Activated CD4-positive, alpha-beta T cell treated with anti-CD3 and anti-CD28 coated beads for 36 hours (primary cell): ENCODE data around the gene TXLNA. TPM values are rescaled to one million over a fixed set of nuclear protein-coding genes. Genes with fewer than 3 reads are reported as not detected.
"Not testable (repeated sequence)": the region's sequence is repeated elsewhere in the genome, so short reads cannot be mapped to it uniquely, and the experiment has no call there.

ENCODE experiments used
- ATAC-seq: fragments of 200-7000 bp; cut with Tn5 transposase; one replicate; pipeline ENCODE4 v1.10.0; 2021; ENCODE audit warnings: mild to moderate bottlenecking, moderate library complexity
- CTCF ChIA-PET: fragments of 350-600 bp; sonication (Branson Sonifier 250); formaldehyde crosslinking; loops from one replicate; lab custom pipeline; 2021; ENCODE audit warnings: antibody characterized with exemption; lab: Charles Lee
- POLR2A ChIA-PET: fragments of 350-600 bp; sonication (Branson Sonifier 250); formaldehyde crosslinking; loops from one replicate; lab custom pipeline; 2021; ENCODE audit warnings: antibody characterized with exemption, inconsistent platforms; lab: Charles Lee
- DNase-seq: peaks from one replicate; pipeline ENCODE4 v3.0.0-alpha.2; 2020
- H3K27ac Mint-ChIP-seq: one replicate; pipeline ENCODE4 v1.8.0; 2021; ENCODE audit warnings: mixed read lengths
- H3K27me3 Mint-ChIP-seq: one replicate; pipeline ENCODE4 v1.8.0; 2021; ENCODE audit warnings: mixed read lengths
- H3K36me3 Mint-ChIP-seq: one replicate; pipeline ENCODE4 v1.8.0; 2021; ENCODE audit warnings: low read depth, mixed read lengths
- H3K4me1 Mint-ChIP-seq: one replicate; pipeline ENCODE4 v1.8.0; 2021; ENCODE audit warnings: mixed read lengths
- H3K4me3 Mint-ChIP-seq: one replicate; pipeline ENCODE4 v1.8.0; 2021; ENCODE audit warnings: mild to moderate bottlenecking, moderate library complexity, mixed read lengths
- H3K9me3 Mint-ChIP-seq: one replicate; pipeline ENCODE4 v1.8.0; 2021; ENCODE audit warnings: low read depth, mixed read lengths
- intact Hi-C, 2 experiments: fragments of 100-400 bp; cut with DNase I in 1 of 2; cut with micrococcal nuclease in 1 of 2; formaldehyde crosslinking; loops; one replicate each; pipeline versions ENCODE4 v1.14.2 to v1.15.1; 2022 to 2024; cut with DNase I, micrococcal nuclease
- total RNA-seq, 2 experiments: library from RNA; stranded (reverse); gene quantifications; one replicate each; pipeline ENCODE4 v1.2.3, GENCODE V29; 2021

The TXLNA gene
- total RNA-seq, 2 experiments from 2014 or later, result 79.5 to 79.7 TPM

DNA sequence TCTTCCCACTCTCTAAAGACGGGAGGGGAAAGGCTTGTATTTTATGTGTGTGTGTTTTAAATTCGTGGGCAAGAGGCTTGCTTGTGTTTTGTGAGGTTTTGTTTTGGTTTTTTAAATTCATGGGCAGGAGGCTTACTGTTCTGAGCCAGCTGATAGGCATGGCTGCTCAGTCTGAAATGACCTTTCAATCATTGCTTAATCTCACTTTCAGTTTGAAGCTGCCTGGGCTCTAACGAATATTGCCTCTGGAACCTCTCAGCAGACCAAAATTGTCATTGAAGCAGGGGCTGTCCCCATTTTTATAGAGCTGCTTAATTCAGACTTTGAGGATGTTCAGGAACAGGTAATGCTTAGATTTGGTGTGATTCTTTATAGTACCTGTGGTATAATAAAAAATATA is 20.3 kb upstream of the TXLNA start:
- Mint-ChIP-seq H3K4me1 (peaks cover 7% of the 10 kb centered on the region), H3K9me3 (no peaks in the 10 kb centered on the region), H3K4me3 (no peak overlapping the region), H3K27ac (no peak overlapping the region), H3K27me3 (no peaks in the 10 kb centered on the region), H3K36me3 (peaks cover 57% of the 10 kb centered on the region)
- ChIA-PET POLR2A (interaction anchor here (0.6 kb wide), 1 partner anchor 89 kb away, joined by 4 read pairs; no protein-coding TSS in a partner anchor), CTCF (no interaction called here)
- ATAC-seq, result peak; percentile 81
- DNase-seq, result no peak
- intact Hi-C loops, result no loop called here

DNA sequence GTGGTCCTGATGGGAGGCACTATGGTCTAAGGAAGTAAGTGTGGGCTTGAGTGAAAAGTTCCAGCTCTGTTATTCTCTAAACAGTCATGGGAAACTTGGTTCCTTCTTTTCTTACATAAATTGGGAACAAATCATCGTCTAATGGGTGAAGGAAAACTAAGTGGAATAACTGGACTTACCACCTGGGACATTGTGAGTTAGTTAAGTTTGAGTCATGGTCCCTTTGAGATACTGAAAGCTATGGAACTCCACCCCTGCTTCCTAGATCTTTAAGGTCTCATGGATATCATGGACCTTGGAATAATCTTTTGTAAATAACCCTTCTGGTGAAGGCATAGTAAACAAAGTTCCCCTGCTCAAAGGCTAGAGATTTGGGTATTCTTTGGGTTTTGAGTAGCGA is 16.1 kb upstream of the TXLNA start:
- no peak overlapping the region for H3K27ac Mint-ChIP-seq
- ATAC-seq (no peak), DNase-seq (no peak)
- POLR2A ChIA-PET, result no interaction called here
- intact Hi-C loops, result no loop called here
- CTCF ChIA-PET, result interaction anchor here (0.6 to 1.2 kb wide), 5 partner anchors 9 to 980 kb away, joined by 3 to 7 read pairs (median 4); no protein-coding TSS in a partner anchor
- H3K4me1 Mint-ChIP-seq, result peaks cover 7% of the 10 kb centered on the region
- no peaks in the 10 kb centered on the region for H3K27me3 Mint-ChIP-seq
- H3K36me3 Mint-ChIP-seq, result peaks cover 50% of the 10 kb centered on the region
- H3K9me3 Mint-ChIP-seq, result no peaks in the 10 kb centered on the region
- no peak overlapping the region for H3K4me3 Mint-ChIP-seq

DNA sequence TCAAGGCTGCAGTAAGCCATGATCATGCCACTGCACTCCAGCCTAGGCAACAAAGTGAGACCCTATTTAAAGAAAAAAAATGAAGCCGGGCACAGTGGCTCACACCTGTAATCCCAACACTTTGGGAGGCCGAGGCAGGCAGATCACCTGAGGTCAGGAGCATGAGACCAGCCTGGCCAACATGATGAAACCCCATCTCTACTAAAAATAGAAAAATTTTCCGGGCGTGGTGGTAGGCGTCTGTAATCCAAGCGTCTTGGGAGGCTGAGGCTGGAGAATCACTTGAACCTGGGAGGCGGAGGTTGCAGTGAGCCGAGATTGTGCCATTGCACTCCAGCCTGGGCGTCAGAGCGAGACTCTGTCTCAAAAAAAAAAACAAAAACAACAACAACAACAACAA is 13.8 kb upstream of the TXLNA start:
- ATAC-seq, H3K4me1 Mint-ChIP-seq, H3K4me3 Mint-ChIP-seq, intact Hi-C loops, H3K27me3 Mint-ChIP-seq, H3K9me3 Mint-ChIP-seq, H3K27ac Mint-ChIP-seq, DNase-seq: not testable (repeated sequence)
- ChIA-PET CTCF (interaction anchor here (0.7 kb wide), 1 partner anchor 9 kb away, joined by 5 read pairs; no protein-coding TSS in a partner anchor), POLR2A (interaction anchor here (0.6 kb wide), 1 partner anchor 108 kb away, joined by 4 read pairs; no protein-coding TSS in a partner anchor)
- H3K36me3 Mint-ChIP-seq, result peaks cover 45% of the 10 kb centered on the region

DNA sequence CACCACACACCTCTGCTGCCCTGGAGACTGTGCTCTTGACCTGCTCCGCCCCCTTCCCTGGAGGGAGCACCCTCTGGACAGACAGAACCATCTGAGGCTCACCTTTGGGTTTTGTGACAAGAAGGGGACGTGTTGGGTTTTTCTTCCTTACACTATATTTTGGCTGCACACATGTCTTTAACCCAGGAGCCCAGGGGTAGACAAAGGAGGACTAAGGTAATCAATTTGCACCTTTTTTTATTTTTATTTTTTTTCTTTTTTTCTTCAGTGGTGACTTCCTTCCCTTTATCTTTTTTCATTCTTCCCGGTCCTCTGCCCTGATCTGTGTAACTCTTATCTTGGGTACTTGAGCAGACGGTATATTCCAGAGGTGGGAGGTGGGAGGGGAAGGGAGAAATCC is 8.5 kb upstream of the TXLNA start:
- intact Hi-C loops, result no loop called here
- no peak overlapping the region for H3K4me3 Mint-ChIP-seq
- H3K36me3 Mint-ChIP-seq, result peaks cover 44% of the 10 kb centered on the region
- no peak overlapping the region for H3K27ac Mint-ChIP-seq
- H3K9me3 Mint-ChIP-seq, result no peaks in the 10 kb centered on the region
- ChIA-PET CTCF (interaction anchor here (0.7 kb wide), 1 partner anchor 30 kb away, joined by 3 read pairs; no protein-coding TSS in a partner anchor), POLR2A (no interaction called here)
- ATAC-seq (no peak), DNase-seq (no peak)
- no peaks in the 10 kb centered on the region for H3K27me3 Mint-ChIP-seq
- H3K4me1 Mint-ChIP-seq, result peaks cover 9% of the 10 kb centered on the region

DNA sequence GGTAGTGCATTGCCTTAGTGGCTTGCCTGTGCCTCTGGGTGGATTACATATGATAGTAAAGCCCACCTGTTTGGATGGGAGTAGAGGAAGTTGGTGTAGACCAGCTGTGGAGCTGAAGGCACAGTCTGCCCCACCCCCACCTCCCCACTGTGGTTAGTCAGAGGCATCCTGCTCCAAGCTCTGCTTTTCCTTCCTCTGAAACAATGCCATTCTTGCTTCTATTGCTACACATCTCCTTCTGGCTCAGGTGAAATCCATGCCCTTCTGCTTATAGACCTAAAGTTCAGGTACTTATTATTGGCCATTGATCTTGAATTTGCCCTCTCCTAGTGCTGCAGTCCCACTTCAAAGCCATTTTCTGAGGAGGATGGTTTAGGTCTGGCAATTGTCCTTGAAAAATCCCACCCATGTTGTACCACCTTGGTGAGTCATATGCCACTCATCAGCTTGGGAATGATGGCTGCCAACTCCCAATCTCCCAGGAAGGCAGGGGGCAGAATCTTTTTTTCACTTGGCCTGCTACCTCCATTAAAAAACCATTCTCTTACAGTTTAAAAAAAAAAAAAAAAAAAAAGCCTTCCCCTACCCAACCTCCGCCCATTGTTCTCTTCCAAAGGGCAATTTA is 6.7 kb upstream of the TXLNA start:
- no peak for ATAC-seq
- Mint-ChIP-seq H3K27ac (no peak overlapping the region), H3K4me3 (no peak overlapping the region), H3K9me3 (no peaks in the 10 kb centered on the region), H3K27me3 (no peaks in the 10 kb centered on the region), H3K36me3 (peaks cover 33% of the 10 kb centered on the region), H3K4me1 (peaks cover 9% of the 10 kb centered on the region)
- DNase-seq, result no peak
- intact Hi-C loops, result no loop called here
- ChIA-PET CTCF (no interaction called here), POLR2A (no interaction called here)

DNA sequence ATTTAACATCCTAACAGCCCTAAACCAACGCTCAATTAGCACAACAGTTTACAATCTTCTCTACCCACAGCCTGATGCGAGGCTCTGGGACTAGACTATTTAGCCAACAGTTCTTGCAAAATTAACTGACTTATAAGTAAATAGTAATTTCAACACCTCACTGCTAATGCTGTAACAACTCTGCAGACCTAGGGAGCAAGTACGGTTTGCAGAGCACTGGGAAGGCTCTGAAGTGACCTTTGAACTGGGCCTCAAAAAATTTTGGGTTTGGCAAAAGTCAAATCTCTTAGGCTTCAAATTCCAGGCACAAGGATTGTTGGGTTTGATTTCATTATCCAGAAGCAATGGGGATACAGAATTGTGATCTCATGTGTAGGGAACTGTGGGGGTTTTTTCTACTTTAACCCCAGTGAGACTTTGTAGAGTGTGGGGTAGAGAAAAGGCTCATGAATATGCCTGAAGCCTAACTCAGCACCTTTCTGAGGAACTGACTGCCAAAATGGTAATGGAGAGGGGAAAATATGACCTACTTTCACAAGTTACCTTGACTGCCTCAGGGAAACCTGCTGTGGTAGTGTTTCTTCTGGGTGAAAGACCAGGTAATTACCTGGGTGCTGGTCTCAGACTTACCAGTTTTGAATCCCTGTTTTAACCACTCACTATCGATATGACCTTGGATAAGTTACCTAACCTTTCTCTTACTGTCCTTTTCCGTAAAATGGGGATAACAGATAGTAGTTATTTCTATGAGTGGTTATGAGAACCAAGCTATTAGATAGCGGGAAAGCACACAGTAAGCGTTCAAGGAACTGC is 889 bp upstream of the TXLNA start:
- ATAC-seq (no peak), DNase-seq (no peak)
- Mint-ChIP-seq H3K27me3 (no peaks in the 10 kb centered on the region), H3K9me3 (no peaks in the 10 kb centered on the region), H3K27ac (peak overlapping the region; percentile 98), H3K36me3 (peaks cover 30% of the 10 kb centered on the region), H3K4me1 (peaks cover 35% of the 10 kb centered on the region), H3K4me3 (peak overlapping the region; percentile 86)
- ChIA-PET CTCF (interaction anchor here (0.5 to 2.1 kb wide), 8 partner anchors 15 to 417 kb away, joined by 3 to 16 read pairs (median 4); partner anchors contain the start of gene KPNA6), POLR2A (interaction anchor here (0.7 to 1.6 kb wide), 8 partner anchors 11 to 458 kb away, joined by 3 to 7 read pairs (median 4); partner anchors contain the start of genes BSDC1, HDAC1, KHDRBS1 and KPNA6)
- intact Hi-C loops, result loop anchor here (1.0 to 2.0 kb wide), 13 partner anchors 22 to 639 kb away; partner anchors contain the start of genes KPNA6 (in 2 of the 2), BSDC1 (in 1 of the 2), CCDC28B (in 1 of the 2) and EIF3I (in 1 of the 2)

DNA sequence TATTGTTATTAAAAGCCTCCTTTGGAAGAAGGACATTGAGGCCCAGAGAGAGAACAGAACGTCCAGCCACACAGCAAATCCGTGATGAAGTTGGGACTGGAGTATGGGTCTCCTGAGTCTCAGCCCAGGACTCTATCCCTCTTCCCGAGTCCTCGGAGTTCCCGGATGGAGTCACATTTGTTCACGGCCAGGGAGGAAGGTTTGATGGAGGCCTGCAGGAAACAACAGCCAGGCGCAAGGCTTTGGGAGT is 357 bp upstream of the TXLNA start:
- H3K27me3 Mint-ChIP-seq, result no peaks in the 10 kb centered on the region
- ATAC-seq (no peak), DNase-seq (no peak)
- H3K36me3 Mint-ChIP-seq, result peaks cover 34% of the 10 kb centered on the region
- no peaks in the 10 kb centered on the region for H3K9me3 Mint-ChIP-seq
- POLR2A ChIA-PET, result interaction anchor here (0.5 to 1.6 kb wide), 9 partner anchors 11 to 458 kb away, joined by 3 to 7 read pairs (median 3); partner anchors contain the start of genes BSDC1, HDAC1, KHDRBS1 and KPNA6
- peak overlapping the region; percentile 86 for H3K4me3 Mint-ChIP-seq
- intact Hi-C loops, result loop anchor here (1.0 to 2.0 kb wide), 13 partner anchors 21 to 638 kb away; partner anchors contain the start of genes KPNA6 (in 2 of the 2), BSDC1 (in 1 of the 2), CCDC28B (in 1 of the 2) and EIF3I (in 1 of the 2)
- CTCF ChIA-PET, result interaction anchor here (0.5 to 2.1 kb wide), 8 partner anchors 14 to 418 kb away, joined by 3 to 16 read pairs (median 4); partner anchors contain the start of gene KPNA6
- peak overlapping the region; percentile 98 for H3K27ac Mint-ChIP-seq
- H3K4me1 Mint-ChIP-seq, result peaks cover 39% of the 10 kb centered on the region

DNA sequence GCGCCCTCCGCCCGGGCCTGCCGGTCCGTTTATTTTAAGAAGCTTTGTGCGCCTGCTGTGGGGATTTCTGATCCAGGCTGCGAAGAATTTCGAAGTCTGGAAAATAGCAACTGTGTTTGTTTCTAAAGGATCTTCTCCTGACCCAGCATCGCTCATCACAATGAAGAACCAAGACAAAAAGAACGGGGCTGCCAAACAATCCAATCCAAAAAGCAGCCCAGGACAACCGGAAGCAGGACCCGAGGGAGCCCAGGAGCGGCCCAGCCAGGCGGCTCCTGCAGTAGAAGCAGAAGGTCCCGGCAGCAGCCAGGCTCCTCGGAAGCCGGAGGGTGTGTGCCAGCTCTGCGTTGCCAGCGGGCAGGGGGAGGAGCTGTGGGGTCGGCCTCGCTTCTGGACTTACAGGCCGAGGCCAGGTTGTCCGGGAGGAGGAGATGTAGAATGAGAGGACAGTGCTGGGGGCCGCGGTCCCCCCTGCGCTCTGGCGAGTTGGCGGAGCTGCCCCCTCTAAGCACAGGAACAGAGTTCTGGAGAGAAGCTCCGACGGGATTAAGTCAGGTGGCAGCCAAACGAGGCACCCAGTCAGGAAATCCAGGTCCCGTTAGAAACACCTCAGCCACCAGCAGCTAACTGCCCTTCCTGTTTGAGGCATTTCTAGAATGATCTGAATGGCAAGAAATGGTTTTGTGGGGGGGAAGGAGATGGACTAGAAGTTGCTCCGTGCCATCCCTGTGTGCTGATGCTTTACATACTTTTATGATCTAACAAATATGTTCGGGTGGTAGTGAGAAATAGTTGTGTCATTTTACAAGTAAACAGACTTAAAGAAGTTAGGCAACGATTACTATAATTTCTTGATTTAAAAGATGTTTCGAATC is 948 bp downstream of the TXLNA start:
- Mint-ChIP-seq H3K27ac (peak overlapping the region; percentile 96), H3K27me3 (no peaks in the 10 kb centered on the region), H3K36me3 (peaks cover 44% of the 10 kb centered on the region), H3K4me1 (peaks cover 50% of the 10 kb centered on the region), H3K9me3 (no peaks in the 10 kb centered on the region), H3K4me3 (peak overlapping the region; percentile 86)
- ATAC-seq (peak; percentile 13), DNase-seq (peak; percentile 64)
- ChIA-PET POLR2A (interaction anchor here (0.5 to 2.2 kb wide), 7 partner anchors 20 to 205 kb away, joined by 3 to 7 read pairs (median 3); partner anchors contain the start of genes CCDC28B, KPNA6, MARCKSL1 and TMEM39B), CTCF (interaction anchor here (0.5 to 2.1 kb wide), 10 partner anchors 13 to 638 kb away, joined by 3 to 16 read pairs (median 3); partner anchors contain the start of genes KPNA6 and MARCKSL1)
- intact Hi-C loops, result loop anchor here (1.0 to 2.0 kb wide), 3 partner anchors 20 to 108 kb away; partner anchors contain the start of genes CCDC28B (in 1 of the 2) and TMEM39B (in 1 of the 2)

DNA sequence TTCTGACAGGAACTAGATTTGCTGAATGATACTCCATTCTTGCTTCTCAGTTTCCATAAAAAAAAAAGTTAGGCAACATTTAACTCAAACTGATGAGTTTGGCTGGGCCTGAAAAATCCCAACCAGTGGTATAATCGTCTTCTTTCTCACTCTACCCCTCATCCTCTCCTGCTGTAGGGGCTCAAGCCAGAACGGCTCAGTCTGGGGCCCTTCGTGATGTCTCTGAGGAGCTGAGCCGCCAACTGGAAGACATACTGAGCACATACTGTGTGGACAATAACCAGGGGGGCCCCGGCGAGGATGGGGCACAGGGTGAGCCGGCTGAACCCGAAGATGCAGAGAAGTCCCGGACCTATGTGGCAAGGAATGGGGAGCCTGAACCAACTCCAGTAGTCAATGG is 1.6 kb downstream of the TXLNA start:
- Mint-ChIP-seq H3K27me3 (no peaks in the 10 kb centered on the region), H3K27ac (peak overlapping the region; percentile 96), H3K9me3 (no peaks in the 10 kb centered on the region), H3K4me1 (peaks cover 55% of the 10 kb centered on the region), H3K36me3 (peaks cover 48% of the 10 kb centered on the region), H3K4me3 (peak overlapping the region; percentile 86)
- DNase-seq (no peak), ATAC-seq (no peak)
- ChIA-PET POLR2A (interaction anchor here (0.5 to 2.2 kb wide), 4 partner anchors 19 to 108 kb away, joined by 3 to 7 read pairs (median 4); partner anchors contain the start of genes CCDC28B, KPNA6 and TMEM39B), CTCF (interaction anchor here (0.5 to 2.1 kb wide), 8 partner anchors 14 to 218 kb away, joined by 3 to 16 read pairs (median 4); partner anchors contain the start of gene KPNA6)
- intact Hi-C loops, result loop anchor here (2.0 kb wide), 2 partner anchors 20 to 68 kb away; partner anchors contain the start of gene CCDC28B (in 1 of the 2)

DNA sequence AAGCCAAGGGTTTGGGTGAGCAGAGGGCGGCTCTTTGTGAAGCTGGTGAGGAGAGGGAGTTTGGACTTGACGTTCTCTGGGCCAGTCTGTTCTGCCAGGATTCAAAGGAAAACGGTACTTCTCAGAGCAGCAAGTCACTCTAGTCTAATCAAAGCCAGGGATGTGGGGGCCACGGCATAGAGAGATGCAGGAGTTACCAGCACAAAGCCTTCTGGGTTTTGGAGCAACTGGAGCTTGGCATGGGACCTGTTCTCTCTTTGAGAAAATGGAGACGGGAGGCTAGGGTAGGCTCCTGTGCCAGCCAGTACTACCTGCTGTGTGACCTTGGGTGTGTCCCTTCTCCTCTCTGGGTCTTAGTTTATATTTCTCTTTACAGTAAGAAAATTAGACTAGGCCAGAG is 2.1 kb downstream of the TXLNA start:
- H3K27ac Mint-ChIP-seq, result peak overlapping the region; percentile 96
- peaks cover 60% of the 10 kb centered on the region for H3K4me1 Mint-ChIP-seq
- intact Hi-C loops, result loop anchor here (2.0 kb wide), 2 partner anchors 19 to 67 kb away; partner anchors contain the start of gene CCDC28B (in 1 of the 2)
- no peaks in the 10 kb centered on the region for H3K27me3 Mint-ChIP-seq
- no peaks in the 10 kb centered on the region for H3K9me3 Mint-ChIP-seq
- no peak for ATAC-seq
- DNase-seq, result no peak
- CTCF ChIA-PET, result interaction anchor here (0.7 to 1.1 kb wide), 3 partner anchors 14 to 67 kb away, joined by 3 to 5 read pairs (median 4); no protein-coding TSS in a partner anchor
- peak overlapping the region; percentile 86 for H3K4me3 Mint-ChIP-seq
- H3K36me3 Mint-ChIP-seq, result peaks cover 52% of the 10 kb centered on the region
- POLR2A ChIA-PET, result interaction anchor here (0.6 to 2.2 kb wide), 4 partner anchors 19 to 73 kb away, joined by 4 to 7 read pairs (median 4); partner anchors contain the start of genes CCDC28B and KPNA6
